Hematopoietic multipotent progenitor cell treated with erythropoietin and hydrocortisone succinate and interleukin-3 and kit ligand, for 15 days (in vitro differentiated cells): ENCODE results near the gene SARDH.
"Not testable (repeated sequence)": the region's sequence is repeated elsewhere in the genome, so short reads cannot be mapped to it uniquely, and the experiment has no call there.

Experiments used
- DNase-seq: peaks from one replicate; pipeline ENCODE4 v3.0.0-alpha.2; 2015; ENCODE audit warnings: low spot score

The SARDH gene

DNA sequence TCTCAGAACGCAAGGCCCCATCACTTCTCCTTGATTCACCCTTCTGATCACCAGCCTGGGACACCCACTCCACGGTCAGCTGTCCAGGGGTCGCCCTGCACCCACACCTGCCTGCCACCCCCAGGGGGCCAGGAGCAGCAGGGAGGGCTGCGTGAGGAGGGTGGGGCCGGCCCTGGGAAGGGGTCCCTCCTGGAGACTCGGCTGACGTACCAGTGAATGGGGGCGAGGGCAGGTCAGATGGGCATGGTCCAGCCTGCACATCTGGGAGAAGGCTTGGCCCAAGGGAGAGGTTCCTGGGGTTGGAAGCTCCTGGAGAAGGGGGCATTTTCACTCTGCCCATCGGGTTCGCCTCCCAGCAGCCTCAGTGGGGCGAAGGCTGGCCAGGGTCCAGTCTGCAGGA lies 21.8 kb upstream of the SARDH start:
- DNase-seq, result no peak

DNA sequence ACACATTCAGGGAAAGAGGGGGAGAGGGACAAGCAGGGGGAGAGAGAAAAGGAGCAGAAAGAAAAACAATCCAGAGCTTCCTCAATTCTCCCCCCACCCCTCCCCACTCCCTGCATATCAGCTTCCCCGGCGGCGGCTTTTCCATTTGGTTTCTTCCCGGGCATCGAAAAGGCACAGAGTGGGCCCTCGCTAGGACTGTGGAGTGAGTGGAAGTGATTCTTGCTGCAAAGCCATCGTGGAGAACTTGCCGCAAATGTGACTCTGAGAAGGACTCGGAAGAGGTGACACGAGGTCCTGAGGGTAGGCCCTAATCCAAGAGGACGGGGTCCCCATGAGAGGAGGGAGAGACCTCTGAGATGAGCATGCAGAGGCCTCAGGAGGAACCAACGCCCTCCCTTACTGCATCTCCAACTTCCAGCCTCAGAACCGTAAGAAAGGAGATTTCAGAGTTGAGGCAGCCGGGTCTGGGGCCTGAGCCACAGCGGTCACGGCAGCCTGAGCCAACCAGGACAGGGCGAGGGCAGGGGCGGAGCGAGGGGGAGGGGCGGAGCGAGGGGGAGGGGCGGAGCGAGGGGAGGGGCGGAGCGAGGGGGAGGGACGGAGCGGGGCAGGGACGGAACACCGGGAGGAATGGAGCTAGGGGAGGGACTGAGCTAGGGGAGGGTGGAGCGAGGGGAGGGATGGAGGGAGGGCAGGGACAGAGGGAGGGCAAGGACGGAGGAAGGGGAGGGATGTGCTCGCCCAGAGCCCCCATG lies 21.2 kb upstream of the SARDH start:
- DNase-seq, result no peak

DNA sequence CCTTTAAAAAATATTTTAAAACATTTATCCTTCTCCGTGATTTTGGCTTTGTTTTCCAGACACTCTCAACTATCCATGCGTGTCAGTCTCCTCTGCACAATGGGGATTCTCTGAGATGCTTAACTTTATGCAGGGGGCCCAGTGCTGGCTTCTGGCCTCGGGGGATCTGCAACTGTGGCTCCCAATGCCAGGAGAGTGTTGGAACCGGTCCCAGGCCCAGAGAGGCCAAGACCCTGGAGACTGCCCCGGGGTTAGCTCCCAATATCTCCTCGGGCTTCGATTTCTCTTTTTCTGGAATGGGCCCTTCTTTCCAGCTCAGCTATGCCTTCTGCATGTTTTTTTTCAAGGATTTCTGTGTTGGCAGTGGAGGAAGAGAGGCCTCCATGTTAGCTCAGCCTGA lies 20.1 kb upstream of the SARDH start:
- no peak for DNase-seq

DNA sequence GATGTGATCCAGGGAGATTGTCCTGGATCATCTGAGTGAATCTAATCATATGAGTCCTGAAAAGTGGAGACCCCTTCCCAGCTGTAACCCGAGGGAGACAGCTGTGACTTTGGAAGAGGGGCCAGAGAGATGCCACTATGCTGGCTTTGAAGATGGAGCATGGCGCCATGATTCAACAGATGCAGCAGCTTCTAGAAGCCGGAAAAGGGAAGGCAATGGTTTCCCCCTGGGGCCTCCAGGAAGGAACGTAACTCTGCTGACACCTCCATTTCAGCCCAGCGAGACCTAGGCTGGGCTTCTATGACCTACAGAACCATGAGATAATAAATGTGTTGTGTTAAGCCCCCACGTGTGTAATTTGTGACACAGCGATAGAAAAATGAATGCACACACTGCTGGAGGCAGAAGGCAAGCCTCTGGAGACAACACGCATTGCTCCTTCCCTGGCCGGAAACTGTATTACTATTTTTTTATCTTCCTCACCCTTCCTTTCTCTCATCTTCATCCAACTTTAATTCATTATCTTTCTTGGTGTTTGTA lies 16.6 kb upstream of the SARDH start:
- no peak for DNase-seq

DNA sequence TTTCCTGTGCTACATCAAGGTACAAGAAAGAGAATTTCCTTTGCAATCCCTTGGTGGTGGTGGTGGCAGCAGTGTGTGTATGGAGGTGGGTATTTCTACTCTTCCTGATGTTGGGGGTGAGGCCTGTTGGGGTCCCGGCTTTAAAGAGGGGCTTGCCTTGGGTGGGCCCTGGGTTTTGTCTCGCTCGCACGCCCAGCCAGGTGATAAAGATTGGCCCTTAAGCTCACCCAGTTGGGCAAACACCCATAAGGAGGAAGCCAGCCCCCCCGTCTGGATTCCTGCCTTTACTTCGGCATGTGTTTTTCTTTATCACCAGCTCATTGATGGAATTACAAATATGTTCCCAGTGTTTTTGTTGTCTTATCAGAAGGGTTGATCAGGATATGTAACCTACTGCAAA lies 16.0 kb upstream of the SARDH start:
- no peak for DNase-seq

DNA sequence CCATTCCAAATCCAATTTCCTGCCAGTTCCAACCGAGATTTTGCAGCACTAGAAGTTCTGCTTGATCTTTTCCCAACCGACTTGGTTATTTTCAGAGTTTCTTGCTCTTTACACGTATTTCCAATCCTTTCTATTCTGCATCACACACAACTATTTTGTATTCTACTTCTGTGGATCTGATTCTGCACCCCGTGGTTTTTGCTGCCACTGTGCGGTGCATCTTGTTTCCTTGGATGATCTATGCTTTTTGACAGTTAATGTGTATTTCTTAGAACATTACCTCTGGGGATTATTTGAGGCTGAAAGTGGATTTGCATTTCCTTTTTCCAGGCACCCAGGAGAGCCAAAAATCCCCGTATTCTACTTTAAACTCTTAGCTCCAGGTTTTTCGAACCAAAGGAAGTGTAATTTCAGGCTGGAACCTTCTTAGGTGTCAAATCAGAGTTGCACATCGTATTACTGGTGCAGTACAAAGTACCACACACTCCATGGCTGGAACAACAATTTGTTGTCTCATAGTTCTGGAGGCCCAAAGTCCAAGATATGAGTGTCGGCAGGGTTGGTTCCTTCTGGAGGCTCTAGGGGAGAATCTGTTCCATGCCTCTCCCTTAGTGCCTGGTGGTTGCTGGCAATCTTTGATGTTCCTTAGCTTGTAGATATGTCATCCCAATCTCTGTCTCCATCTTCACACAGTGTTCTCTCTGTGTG lies 14.7 kb upstream of the SARDH start:
- DNase-seq, result no peak

DNA sequence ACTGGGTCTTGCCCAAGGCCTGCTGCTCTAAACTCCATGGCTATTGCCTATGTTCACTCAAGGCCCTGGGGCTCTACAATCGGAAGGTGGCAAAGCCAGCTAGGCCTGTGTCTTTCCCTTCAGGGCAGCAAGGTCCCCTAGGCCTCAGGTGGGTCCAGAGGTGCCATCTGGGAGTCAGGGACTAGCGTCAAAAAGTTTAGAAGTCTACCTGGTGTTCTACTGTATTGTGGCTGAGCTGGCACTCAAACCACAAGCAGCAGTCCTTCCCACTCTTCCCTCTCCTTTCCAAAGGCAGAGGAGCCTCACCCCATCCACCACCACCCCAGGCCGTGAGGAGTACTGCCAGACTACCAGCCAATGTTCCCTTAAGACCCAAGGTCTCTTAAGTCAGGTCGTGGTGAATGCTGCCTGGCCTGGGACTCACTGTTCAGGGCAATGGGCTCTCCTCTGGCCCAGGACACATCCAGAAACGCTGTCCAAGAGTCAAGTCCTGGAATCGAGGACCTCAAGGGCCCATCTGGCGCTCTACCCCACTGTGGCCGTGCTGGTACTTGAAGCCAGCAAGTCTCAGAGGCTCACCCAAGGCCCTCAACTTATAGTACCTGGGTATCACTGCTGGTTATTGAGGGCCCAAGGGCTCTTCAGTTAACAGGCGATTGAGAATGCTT lies 13.0 kb upstream of the SARDH start:
- DNase-seq, result no peak

DNA sequence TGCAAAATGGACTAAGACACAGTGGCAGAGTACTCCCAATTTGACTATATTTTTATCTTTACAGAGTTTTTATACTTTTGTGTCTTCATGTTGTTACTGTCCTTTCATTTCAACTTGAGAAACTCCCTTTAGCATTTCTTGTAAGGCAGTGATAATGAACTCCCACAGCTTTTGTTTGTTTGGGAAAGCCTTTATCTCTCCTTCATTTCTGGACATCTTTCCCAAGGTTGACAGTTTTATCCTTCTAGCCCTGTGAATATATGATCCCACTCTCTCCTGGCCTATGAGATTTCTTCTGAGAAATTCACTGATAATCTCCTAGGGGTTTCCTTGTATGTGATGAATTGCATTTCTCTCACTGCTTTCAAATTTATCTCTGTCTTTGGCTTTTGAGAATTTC lies 9.2 kb upstream of the SARDH start:
- no peak for DNase-seq

DNA sequence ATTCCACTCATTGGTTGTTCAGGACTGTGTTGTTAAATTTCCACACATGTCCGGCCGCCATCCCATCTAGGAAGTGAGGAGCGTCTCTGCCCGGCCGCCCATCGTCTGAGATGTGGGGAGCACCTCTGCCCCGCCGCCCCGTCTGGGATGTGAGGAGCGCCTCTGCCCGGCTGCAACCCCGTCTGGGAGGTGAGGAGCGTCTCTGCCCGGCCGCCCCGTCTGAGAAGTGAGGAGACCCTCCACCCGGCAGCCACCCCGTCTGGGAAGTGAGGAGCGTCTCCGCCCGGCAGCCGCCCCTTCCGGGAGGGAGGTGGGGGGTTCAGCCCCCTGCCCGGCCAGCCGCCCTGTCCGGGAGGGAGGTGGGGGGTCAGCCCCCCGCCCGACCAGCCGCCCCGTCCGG lies 6.4 kb upstream of the SARDH start:
- not testable (repeated sequence) for DNase-seq

DNA sequence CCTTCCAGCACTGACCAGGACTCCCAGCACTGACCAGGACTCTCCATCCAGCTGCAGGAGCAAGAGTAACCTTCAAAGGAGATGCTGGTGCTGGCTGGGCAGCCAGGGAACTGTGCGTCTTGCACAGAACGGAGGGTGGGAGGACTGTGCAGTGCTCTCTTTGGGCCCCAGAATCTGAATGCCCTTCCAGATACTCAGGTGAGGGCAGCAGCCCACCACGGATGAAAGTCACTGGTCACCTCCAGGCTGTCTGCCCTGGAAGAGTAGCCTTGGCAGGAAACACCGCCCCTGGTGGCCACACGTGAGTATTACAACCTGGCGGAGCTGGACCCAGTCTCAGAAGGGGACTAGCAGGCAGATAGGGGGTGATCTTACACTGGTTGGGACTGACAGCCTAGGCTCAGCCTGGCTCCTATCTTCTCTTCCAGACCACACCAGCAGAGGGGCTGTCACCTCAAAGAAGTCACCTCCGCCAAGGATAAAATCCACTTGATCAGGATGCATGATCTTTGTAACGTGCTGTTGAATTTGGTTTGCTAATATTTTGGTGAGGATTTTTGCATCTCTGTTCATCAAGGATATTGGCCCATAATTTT lies 4.8 kb upstream of the SARDH start:
- peak; percentile 63 for DNase-seq

DNA sequence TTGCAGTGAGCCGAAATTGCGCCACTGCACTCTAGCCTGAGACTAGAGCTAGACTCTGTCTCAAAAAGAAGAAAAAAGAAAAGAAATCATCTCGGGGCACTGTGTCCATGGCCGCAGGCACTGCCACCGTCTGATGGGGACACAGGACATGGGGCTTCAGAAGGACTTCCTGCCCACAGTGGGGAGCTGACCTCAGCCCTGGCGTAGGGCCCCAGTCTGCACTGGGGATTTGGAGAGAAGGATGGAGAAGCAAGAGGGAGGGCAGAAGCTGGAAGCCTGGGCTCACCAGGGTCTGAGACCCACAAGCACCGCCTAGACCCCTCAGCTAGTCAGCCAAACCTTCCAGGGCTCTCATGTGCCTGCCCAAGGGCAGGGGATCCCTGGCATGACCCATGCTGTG lies 4.1 kb upstream of the SARDH start:
- DNase-seq, result no peak

DNA sequence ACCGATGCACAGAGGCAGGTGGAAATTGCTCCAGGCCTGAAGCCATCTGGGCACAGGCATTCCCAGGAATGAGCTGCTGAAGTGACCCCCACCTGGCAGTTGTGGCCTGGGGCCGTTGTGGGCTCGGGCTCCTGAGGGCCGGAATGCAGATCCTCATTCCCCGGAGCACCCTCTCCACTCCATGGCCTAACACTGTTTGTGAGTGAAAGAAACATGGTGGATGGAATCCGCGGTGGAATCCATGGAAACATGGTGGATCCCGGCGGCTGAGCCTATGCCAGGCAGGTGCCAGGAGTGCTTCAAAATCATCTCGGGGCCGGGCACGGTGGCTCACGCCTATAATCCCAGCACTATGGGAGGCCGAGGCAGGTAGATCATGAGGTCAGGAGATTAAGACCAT lies 3.6 kb upstream of the SARDH start:
- DNase-seq, result no peak

DNA sequence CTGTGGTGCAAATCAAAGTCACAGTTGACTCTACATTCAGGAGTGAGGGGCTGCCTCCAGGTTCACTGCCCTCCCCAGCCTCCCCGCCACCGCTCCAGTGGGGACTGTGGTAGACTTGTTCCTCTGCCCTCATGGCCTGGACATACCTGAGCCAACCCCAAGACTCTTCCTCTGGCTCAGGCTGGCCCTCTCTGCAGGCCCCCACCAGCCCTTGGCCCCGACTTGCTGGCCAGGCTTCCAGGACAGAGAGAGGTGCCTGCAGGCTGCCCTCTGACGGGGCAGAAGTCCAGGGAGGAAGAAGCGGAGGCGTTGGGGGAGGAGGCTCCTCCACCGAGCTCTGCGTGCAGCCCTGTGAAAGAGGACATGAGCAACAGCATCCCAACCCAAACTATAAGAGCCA lies 2.8 kb upstream of the SARDH start:
- DNase-seq, result no peak

DNA sequence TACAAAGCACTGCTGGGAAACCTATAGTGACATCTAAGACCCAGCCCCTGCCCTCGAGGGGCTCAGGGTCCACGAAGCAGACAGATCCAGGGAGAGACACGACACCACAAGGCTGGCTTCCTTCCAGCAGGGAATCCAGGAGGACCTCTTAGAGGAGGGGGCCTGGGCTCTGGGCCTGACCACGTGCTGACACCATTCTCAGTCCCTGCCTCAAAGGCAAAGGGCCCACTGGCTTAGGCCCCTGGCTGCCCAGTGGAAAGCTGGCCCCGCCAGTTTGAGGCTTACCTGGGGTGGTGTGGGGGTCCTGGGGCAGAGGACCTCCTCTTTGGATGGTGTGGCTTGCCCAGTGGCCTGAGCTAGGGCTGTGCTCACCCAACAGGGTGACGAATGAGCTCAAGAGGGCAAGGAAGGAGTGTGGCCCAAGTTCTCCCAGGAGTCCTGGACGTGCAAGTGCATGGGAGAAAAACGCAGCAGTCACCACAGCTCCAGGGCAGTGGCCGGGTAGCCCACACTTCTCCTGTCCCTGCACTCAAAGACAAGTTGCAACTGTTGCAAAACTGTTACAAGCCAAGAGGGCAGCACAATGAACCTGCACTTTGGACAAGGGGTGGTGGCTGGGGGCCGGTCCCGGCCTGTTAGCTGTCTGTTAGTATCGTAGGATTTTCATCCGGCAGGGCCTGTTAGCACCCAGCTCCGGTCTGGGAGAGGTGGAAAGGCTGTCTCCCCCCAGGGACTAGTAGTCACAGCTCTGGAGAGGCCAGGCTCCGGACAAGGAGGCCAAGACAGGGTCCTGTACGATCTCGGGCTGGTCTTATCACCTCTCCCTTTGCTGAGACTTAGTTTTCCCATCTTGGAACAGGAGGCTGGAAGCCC lies 1.5 kb upstream of the SARDH start:
- no peak for DNase-seq

DNA sequence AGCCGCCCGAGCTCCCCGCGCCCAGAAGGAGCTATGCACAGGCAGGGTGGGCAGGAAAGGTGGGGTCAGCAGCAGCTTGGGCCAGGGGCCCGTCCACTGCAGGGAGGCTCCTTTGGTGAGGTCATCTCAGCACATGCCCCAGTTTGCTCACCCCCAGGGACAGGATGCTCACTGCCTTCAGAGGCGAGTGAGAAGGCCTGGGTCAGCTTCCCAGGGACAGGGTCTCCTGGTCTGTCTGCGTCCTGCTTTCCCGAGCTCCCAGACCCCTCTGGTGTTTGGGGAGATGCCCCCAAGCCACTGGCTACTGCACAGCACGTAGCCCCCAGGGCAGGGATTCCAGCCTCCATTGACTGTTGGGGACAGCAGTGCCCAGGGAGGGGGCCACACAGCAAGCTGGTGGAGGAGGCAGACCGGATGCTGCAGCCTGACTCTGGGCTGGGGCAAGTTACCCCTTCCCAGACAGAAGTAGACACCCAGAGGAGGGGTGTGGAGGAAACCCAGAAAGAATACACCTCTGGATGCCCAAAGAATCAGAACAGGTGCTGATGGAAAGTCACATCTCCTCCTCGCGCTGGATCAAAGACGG lies 581 bp upstream of the SARDH start:
- DNase-seq, result no peak

DNA sequence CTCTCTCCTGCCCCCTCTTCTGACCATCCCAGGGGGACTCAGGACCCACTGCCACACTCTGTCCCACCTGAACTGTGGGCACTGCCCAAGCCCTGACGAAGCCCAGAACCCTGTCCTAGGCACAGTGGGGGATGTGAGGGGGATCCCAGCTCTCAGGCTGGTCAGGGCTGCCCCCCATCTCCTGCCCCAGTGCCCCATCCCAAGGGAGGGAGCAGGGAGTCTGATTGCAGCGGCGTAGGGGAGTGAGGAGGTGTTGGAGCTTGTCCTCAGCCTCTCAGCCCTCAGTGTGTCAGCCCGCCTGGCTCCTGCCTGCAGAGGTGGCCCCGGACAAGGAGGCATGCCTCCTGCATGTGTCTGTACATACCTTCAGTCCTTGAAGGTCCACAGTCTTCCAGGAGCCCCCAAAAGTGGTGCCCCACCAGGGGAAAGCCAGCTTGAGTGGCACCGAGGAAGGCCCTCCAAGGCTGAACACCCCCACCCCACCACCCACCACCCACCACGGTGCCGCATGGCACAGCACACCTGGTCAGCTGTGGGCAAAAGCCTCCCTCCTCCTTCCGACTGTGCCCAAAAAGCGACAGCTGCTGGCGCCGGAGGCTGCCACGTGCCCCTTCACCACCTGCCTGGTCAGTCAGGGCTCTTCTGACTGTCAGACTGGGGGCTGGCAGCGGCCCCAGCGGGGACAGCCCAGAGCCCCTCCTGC lies 930 bp downstream of the SARDH start:
- DNase-seq, result no peak

DNA sequence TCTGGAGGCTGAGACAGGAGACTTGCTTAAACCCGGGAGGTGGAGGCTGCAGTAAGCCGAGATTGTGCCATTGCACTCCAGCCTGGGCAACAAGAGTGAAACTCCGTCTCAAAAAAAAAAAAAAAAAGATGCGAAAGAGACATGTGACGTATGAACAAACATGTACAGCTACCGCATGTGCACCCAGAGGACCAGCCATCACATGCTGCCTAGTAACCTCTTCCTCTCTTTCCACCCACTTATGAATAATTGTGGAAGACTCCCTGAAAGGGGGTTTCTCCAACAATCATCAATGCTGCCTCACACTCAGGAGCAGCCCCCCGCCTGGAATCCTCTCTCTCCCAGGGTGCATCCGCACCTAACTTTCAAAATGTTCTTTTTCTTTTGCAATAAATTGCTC lies 2.2 kb downstream of the SARDH start:
- DNase-seq, result no peak

DNA sequence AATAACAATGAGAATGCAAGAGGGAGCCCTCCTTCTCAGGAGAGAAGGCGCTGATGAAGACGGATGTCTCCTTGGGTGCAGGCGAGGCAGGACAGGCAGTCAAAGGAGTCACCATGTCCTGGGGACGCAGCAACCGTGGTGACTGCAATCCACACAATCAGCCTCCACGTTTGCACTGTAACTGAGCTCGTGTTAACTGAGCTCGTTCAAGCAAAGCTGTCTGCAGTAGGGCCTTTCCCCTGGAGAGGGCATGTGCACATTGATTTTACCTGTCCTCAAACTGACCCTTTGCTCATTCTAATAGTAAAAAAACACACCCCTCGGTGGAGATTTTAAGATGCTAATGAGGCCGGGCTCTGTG lies 2.8 kb downstream of the SARDH start:
- no peak for DNase-seq

DNA sequence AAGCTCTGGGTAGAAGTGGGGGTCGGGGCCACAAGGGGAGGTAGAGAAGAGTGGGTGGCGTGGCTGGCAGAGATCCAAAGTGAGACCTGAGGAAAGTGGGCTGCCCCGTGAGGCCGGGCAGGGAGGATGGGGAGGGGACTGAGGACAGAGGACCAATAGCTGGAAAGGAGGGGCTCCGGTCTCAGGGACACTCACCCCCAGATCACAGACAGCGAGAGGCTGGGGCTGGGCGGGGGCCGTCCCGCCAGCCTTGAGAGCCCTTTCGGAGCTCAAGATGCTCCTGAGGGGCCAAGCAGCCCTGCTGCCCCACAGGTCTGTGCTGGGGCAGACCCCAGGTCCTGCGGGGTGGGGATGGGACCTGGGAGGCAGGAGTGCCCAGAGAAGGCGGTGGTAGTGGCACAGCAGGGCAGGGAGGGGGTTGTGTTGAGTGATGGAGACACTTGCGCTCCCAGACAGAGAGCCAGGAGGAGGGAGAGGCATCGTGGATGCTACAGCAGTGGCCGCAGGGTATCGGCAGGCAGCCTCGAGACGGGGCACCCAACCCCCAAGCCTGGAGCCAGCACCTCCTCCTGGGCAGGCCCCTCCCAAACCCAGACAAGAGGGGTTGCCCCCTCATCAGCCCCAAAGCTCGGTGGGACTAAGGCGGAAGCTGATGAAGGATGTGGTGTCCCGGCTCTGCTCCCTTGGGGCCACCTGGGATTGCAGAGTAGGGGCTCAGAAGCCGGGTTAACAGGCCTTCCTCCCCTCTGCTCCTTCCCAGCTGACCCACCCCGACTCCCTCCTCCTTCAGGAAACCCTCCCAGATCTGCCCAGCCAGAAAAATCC lies 3.4 kb downstream of the SARDH start:
- no peak for DNase-seq
